ENCODE data around the gene ANKRD1. TPM values are rescaled to one million over a fixed set of nuclear protein-coding genes. Genes with fewer than 3 reads are reported as not detected.

The ANKRD1 gene
- total RNA-seq, 1 experiment from 2014 or later: 0.11 TPM

DNA sequence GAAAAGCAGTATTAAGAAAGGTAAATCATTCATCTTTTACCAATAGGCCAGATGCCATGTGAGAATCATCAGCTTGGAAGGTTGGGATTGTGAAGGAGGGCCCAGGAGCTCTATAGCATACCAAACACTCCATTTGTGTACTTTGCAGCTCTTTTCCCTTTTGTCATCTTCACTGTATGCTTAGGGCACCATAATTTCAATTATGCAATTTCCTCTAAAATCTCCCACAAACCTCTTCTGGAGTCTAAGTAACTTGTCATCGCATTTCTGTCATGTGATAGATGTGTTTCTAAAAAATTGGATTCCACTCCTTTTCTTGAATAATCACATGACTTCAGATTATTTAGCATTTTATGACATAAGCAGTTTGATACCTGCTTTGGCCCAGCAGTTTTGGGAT lies 31.3 kb downstream of the ANKRD1 start:
- H3K27me3 Mint-ChIP-seq (ENCODE audit: low read depth): no peaks in the 10 kb centered on the region
- Histone ChIP-seq H2AFZ (ENCODE audit: low read length) (no peak overlapping the region), H2BK15ac (ENCODE audit: low read depth, low read length) (no peak overlapping the region), H3K9ac (ENCODE audit: extremely low read depth, insufficient read length, low read length) (no peak overlapping the region), H3K4me2 (ENCODE audit: insufficient read depth, insufficient read length, low read length) (no peak overlapping the region), H3K9me3 (ENCODE audit: control insufficient read depth, low read depth, low read length) (no peaks in the 10 kb centered on the region), H2BK12ac (ENCODE audit: insufficient read length, low read depth, low read length) (no peak overlapping the region), H3K23me2 (ENCODE audit: insufficient read length, low read depth, low read length, poor library complexity, severe bottlenecking) (no peaks in the 10 kb centered on the region), H3K27me3 (ENCODE audit: insufficient read depth, low read length) (no peaks in the 10 kb centered on the region), H4K20me1 (ENCODE audit: control insufficient read depth, insufficient read depth, insufficient read length) (no peaks in the 10 kb centered on the region), H2BK120ac (ENCODE audit: low read depth, low read length, poor library complexity, severe bottlenecking) (no peak overlapping the region), H4K91ac (ENCODE audit: insufficient read length, low read depth, low read length) (no peak overlapping the region), H3K56ac (ENCODE audit: insufficient read length, low read depth, low read length) (no peak overlapping the region), H4K5ac (ENCODE audit: insufficient read length, low read depth, low read length) (no peak overlapping the region), H2BK5ac (ENCODE audit: insufficient read length, low read length) (no peak overlapping the region), H3K4me1 (ENCODE audit: insufficient read depth, low read length) (no peaks in the 10 kb centered on the region), H2AK5ac (ENCODE audit: insufficient read length, low read length) (no peak overlapping the region), H3K4ac (ENCODE audit: low read depth, low read length) (no peak overlapping the region), H3K79me1 (ENCODE audit: insufficient read depth, low read depth, low read length, poor library complexity, severe bottlenecking) (no peaks in the 10 kb centered on the region), H3K79me2 (ENCODE audit: insufficient read depth, low read length) (no peaks in the 10 kb centered on the region), H3T11ph (ENCODE audit: low read length) (no peak overlapping the region), H3K23ac (ENCODE audit: insufficient read length, low read depth, low read length) (no peak overlapping the region), H3K14ac (ENCODE audit: insufficient read depth, low read length) (no peak overlapping the region), H3K27ac (ENCODE audit: insufficient read length, low read depth, low read length) (no peak overlapping the region), H3K18ac (ENCODE audit: insufficient read length, low read depth, low read length) (no peak overlapping the region), H4K8ac (replicated peaks; ENCODE audit: insufficient read length, low read depth, low read length) (no peak overlapping the region), H2BK20ac (ENCODE audit: low read depth, low read length, poor library complexity, severe bottlenecking) (no peak overlapping the region)
- H3K4me3 Mint-ChIP-seq: no peak overlapping the region
- TF ChIP-seq, protein P1, sequence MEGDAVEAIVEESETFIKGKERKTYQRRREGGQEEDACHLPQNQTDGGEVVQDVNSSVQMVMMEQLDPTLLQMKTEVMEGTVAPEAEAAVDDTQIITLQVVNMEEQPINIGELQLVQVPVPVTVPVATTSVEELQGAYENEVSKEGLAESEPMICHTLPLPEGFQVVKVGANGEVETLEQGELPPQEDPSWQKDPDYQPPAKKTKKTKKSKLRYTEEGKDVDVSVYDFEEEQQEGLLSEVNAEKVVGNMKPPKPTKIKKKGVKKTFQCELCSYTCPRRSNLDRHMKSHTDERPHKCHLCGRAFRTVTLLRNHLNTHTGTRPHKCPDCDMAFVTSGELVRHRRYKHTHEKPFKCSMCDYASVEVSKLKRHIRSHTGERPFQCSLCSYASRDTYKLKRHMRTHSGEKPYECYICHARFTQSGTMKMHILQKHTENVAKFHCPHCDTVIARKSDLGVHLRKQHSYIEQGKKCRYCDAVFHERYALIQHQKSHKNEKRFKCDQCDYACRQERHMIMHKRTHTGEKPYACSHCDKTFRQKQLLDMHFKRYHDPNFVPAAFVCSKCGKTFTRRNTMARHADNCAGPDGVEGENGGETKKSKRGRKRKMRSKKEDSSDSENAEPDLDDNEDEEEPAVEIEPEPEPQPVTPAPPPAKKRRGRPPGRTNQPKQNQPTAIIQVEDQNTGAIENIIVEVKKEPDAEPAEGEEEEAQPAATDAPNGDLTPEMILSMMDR (conservative IDR thresholded peaks at IDR 0.05): no peak
- H3K36me3 Mint-ChIP-seq (ENCODE audit: insufficient read depth in 1 of 3, low read depth in 3 of 3): peaks cover 10 to 77% (median 71%) of the 10 kb centered on the region in 3 experiments; a peak in 6 of 7 replicates
- H3K27ac Mint-ChIP-seq: no peak overlapping the region
- no CpG with 5 or more reads among the region's 1 CpG for WGBS (ENCODE audit: extremely low coverage, insufficient read length, low lambda C conversion rate)
- DNase-seq: no peak
- no peaks in the 10 kb centered on the region; a peak in 1 of 5 replicates for H3K9me3 Mint-ChIP-seq
- peaks cover 4 to 14% of the 10 kb centered on the region in 2 experiments for H3K4me1 Mint-ChIP-seq
